ENCODE measurements around the gene HLCS. TPM values are rescaled to one million over a fixed set of nuclear protein-coding genes. Genes with fewer than 3 reads are reported as not detected.

Gene HLCS
- total RNA-seq, 1 donor from 2014 or later, result 25.0 TPM

GRCh38 chr21:36759348-36760083 is 207.0 kb downstream of the HLCS start:
- no peaks in the 10 kb centered on the region for H3K27me3 ChIP-seq
- H3K79me2 ChIP-seq (ENCODE audit: low read depth), result no peaks in the 10 kb centered on the region
- DNase-seq (ENCODE audit: low spot score), result no peak
- no peak overlapping the region for H2AFZ ChIP-seq (replicated peaks)
- H3K4me1 ChIP-seq, result peaks cover 21% of the 10 kb centered on the region
- Mint-ChIP-seq H3K27ac (no peak overlapping the region), H3K9me3 (no peaks in the 10 kb centered on the region), H3K4me1 (peaks cover 40% of the 10 kb centered on the region), H3K27me3 (ENCODE audit: insufficient read depth, low read depth) (peaks cover 9% of the 10 kb centered on the region), H3K36me3 (peaks cover 9% of the 10 kb centered on the region), H3K4me3 (no peak overlapping the region)
- no peak overlapping the region for H3K9ac ChIP-seq
- H3F3A ChIP-seq (ENCODE audit: low read depth), result peaks cover 14% of the 10 kb centered on the region
- no peaks in the 10 kb centered on the region for H3K9me3 ChIP-seq (ENCODE audit: low read depth)
- H3K4me3 ChIP-seq, result no peak overlapping the region
- no peak overlapping the region for H3K4me2 ChIP-seq
- TF ChIP-seq EZH2phosphoT487 (IDR thresholded peaks at IDR 0.05) (no peak), CTCF (IDR thresholded peaks at IDR 0.05) (no peak), EZH2 (IDR thresholded peaks at IDR 0.05) (no peak)
- H3K27ac ChIP-seq, result no peak overlapping the region
- no peaks in the 10 kb centered on the region for H3K36me3 ChIP-seq
- no peaks in the 10 kb centered on the region for H4K20me1 ChIP-seq (ENCODE audit: low read depth)

- H3K4me2 ChIP-seq, result peak overlapping the region; percentile 10
- H3K27ac ChIP-seq, result no peak overlapping the region
- peaks cover 50% of the 10 kb centered on the region for H3K4me1 Mint-ChIP-seq
- H3F3A ChIP-seq (ENCODE audit: low read depth), result peaks cover 28% of the 10 kb centered on the region
- peaks cover 39% of the 10 kb centered on the region for H3K4me1 ChIP-seq
- peaks cover 11% of the 10 kb centered on the region for H3K36me3 Mint-ChIP-seq
- no peaks in the 10 kb centered on the region for H3K36me3 ChIP-seq
- no peaks in the 10 kb centered on the region for H4K20me1 ChIP-seq (ENCODE audit: low read depth)
- DNase-seq (ENCODE audit: low spot score), result peak; percentile 49
- H3K4me3 ChIP-seq, result no peak overlapping the region
- H2AFZ ChIP-seq (replicated peaks), result no peak overlapping the region
- TF ChIP-seq EZH2phosphoT487 (IDR thresholded peaks at IDR 0.05) (no peak), CTCF (IDR thresholded peaks at IDR 0.05) (peak; percentile 10), EZH2 (IDR thresholded peaks at IDR 0.05) (no peak)
- H3K9ac ChIP-seq, result no peak overlapping the region
- no peaks in the 10 kb centered on the region for H3K9me3 Mint-ChIP-seq
- peak overlapping the region; percentile 69 for H3K27ac Mint-ChIP-seq
- no peaks in the 10 kb centered on the region for H3K27me3 ChIP-seq
- no peaks in the 10 kb centered on the region for H3K79me2 ChIP-seq (ENCODE audit: low read depth)
- H3K4me3 Mint-ChIP-seq, result no peak overlapping the region
- no peaks in the 10 kb centered on the region for H3K9me3 ChIP-seq (ENCODE audit: low read depth)
- peaks cover 3% of the 10 kb centered on the region for H3K27me3 Mint-ChIP-seq (ENCODE audit: insufficient read depth, low read depth)
Observed at GRCh38 chr21:36757196-36757595, 209.3 kb downstream of the HLCS start.

GRCh38 chr21:36756527-36756926 is 209.9 kb downstream of the HLCS start:
- no peak overlapping the region for H3K27ac ChIP-seq
- peaks cover 52% of the 10 kb centered on the region for H3K4me1 Mint-ChIP-seq
- H3K4me3 Mint-ChIP-seq, result no peak overlapping the region
- H3K27ac Mint-ChIP-seq, result peak overlapping the region; percentile 29
- no peaks in the 10 kb centered on the region for H3K36me3 ChIP-seq
- no peak overlapping the region for H3K4me3 ChIP-seq
- H3F3A ChIP-seq (ENCODE audit: low read depth), result peaks cover 28% of the 10 kb centered on the region
- no peaks in the 10 kb centered on the region for H3K9me3 ChIP-seq (ENCODE audit: low read depth)
- H3K4me1 ChIP-seq, result peaks cover 46% of the 10 kb centered on the region
- H3K36me3 Mint-ChIP-seq, result peaks cover 9% of the 10 kb centered on the region
- DNase-seq (ENCODE audit: low spot score), result peak; percentile 59
- H3K4me2 ChIP-seq, result peak overlapping the region; percentile 10
- no peaks in the 10 kb centered on the region for H3K27me3 ChIP-seq
- H3K79me2 ChIP-seq (ENCODE audit: low read depth), result no peaks in the 10 kb centered on the region
- H3K9me3 Mint-ChIP-seq, result no peaks in the 10 kb centered on the region
- no peak for TF ChIP-seq EZH2 (IDR thresholded peaks at IDR 0.05)
- no peak for TF ChIP-seq CTCF (IDR thresholded peaks at IDR 0.05)
- TF ChIP-seq EZH2phosphoT487 (IDR thresholded peaks at IDR 0.05), result no peak
- H3K9ac ChIP-seq, result no peak overlapping the region
- H3K27me3 Mint-ChIP-seq (ENCODE audit: insufficient read depth, low read depth), result peaks cover 3% of the 10 kb centered on the region
- H4K20me1 ChIP-seq (ENCODE audit: low read depth), result no peaks in the 10 kb centered on the region
- no peak overlapping the region for H2AFZ ChIP-seq (replicated peaks)
